Stomach (tissue), 4 donors: ENCODE results near the gene DUSP14.

ENCODE experiments used
- EP300 ChIP-seq: sonication (generic); formaldehyde crosslinking; IDR thresholded peaks from one replicate; pipeline ENCODE4 v1.6.1; 2017; ENCODE audit warnings: antibody characterized with exemption
- POLR2A ChIP-seq, 4 donors: fragments of 450-650 bp; IDR thresholded peaks; one replicate each; pipeline ENCODE4 v1.6.1; 2016; ENCODE audit warnings: antibody characterized with exemption in 4 of 4, control low read depth in 2 of 4, mild to moderate bottlenecking in 1 of 4, moderate library complexity in 1 of 4
- POLR2AphosphoS5 ChIP-seq, 3 donors: sonication (generic); formaldehyde crosslinking; IDR thresholded peaks; one replicate each; pipeline ENCODE4 v1.6.1; 2016; ENCODE audit warnings: antibody characterized with exemption in 3 of 3
- TF ChIP-seq, protein P1 (sequence below), 7 experiments: fragments of 450-650 bp in 4 of 7; fragments of 200-600 bp in 3 of 7; sonication (generic) in 3 of 7; IDR thresholded peaks; one replicate each; pipeline ENCODE4 v1.5.1; 2016 to 2019; ENCODE audit warnings: antibody characterized with exemption in 7 of 7, control low read depth in 2 of 7, mild to moderate bottlenecking in 1 of 7

DNA sequence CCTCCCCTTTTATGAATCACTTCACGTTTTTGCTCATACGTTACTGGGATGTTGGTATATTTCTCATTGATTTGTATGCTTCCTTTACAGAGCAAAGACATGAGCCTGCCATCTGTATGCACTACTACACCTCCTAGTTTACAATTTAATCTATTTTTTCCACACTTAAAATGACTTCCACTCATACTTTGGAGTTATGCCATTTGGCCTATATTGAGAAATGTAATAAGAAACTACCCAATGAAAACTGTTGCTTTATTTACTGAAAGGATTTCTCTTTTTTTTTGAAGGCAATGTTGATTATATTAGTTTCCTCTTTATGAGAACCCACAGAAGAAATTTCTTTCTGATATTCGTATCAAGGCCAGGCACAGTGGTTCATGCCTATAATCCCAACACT lies 43.1 kb downstream of the DUSP14 start:
- no peak for TF ChIP-seq POLR2AphosphoS5 (IDR thresholded peaks at IDR 0.05)
- TF ChIP-seq, protein P1, sequence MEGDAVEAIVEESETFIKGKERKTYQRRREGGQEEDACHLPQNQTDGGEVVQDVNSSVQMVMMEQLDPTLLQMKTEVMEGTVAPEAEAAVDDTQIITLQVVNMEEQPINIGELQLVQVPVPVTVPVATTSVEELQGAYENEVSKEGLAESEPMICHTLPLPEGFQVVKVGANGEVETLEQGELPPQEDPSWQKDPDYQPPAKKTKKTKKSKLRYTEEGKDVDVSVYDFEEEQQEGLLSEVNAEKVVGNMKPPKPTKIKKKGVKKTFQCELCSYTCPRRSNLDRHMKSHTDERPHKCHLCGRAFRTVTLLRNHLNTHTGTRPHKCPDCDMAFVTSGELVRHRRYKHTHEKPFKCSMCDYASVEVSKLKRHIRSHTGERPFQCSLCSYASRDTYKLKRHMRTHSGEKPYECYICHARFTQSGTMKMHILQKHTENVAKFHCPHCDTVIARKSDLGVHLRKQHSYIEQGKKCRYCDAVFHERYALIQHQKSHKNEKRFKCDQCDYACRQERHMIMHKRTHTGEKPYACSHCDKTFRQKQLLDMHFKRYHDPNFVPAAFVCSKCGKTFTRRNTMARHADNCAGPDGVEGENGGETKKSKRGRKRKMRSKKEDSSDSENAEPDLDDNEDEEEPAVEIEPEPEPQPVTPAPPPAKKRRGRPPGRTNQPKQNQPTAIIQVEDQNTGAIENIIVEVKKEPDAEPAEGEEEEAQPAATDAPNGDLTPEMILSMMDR (IDR thresholded peaks at IDR 0.05) = no peak
- no peak for TF ChIP-seq EP300
- no peak for TF ChIP-seq POLR2A (IDR thresholded peaks at IDR 0.05)
